HG02885 (cell line): ENCODE data around the gene LPAR6.
"Not testable (repeated sequence)": the region's sequence is repeated elsewhere in the genome, so short reads cannot be mapped to it uniquely, and the experiment has no call there.

ENCODE experiments used
- ATAC-seq: cut with Tn5 transposase; IDR thresholded peaks from one replicate; pipeline ENCODE4 v1.9.1; 2021; ENCODE audit warnings: mild to moderate bottlenecking; ENCODE audit not compliant: unreplicated experiment, poor library complexity

Gene LPAR6

GRCh38 chr13:48412881-48413351 lies at the start of gene LPAR6:
TSS of gene LPAR6 (minus strand) at chr13:48413113. CDS start at chr13:48412423, 690 bp downstream.
- no peak for ATAC-seq

GRCh38 chr13:48457578-48458242 lies 44.8 kb upstream of the LPAR6 start:
- ATAC-seq: no peak

- no peak for ATAC-seq
Measured at GRCh38 chr13:48456546-48456945, 43.6 kb upstream of the LPAR6 start.

GRCh38 chr13:48451196-48451595 lies 38.3 kb upstream of the LPAR6 start:
- not testable (repeated sequence) for ATAC-seq

GRCh38 chr13:48449656-48450055 lies 36.7 kb upstream of the LPAR6 start:
- no peak for ATAC-seq

- ATAC-seq: no peak
Measured at GRCh38 chr13:48448959-48449614, 36.2 kb upstream of the LPAR6 start.

- ATAC-seq: no peak
Measured at GRCh38 chr13:48448285-48448958, 35.5 kb upstream of the LPAR6 start.

- ATAC-seq: no peak
Measured at GRCh38 chr13:48446464-48446863, 33.6 kb upstream of the LPAR6 start.

- ATAC-seq: no peak
Measured at GRCh38 chr13:48443442-48444208, 30.7 kb upstream of the LPAR6 start.

- no peak for ATAC-seq
Measured at GRCh38 chr13:48437371-48437770, 24.5 kb upstream of the LPAR6 start.

GRCh38 chr13:48436661-48437288 lies 23.9 kb upstream of the LPAR6 start:
- ATAC-seq: no peak

GRCh38 chr13:48434200-48434599 lies 21.3 kb upstream of the LPAR6 start:
- no peak for ATAC-seq

- ATAC-seq: no peak
Measured at GRCh38 chr13:48431987-48432615, 19.2 kb upstream of the LPAR6 start.

- ATAC-seq: no peak
Measured at GRCh38 chr13:48431431-48431830, 18.5 kb upstream of the LPAR6 start.

- peak; percentile 62 for ATAC-seq
Measured at GRCh38 chr13:48429886-48430285, 17.0 kb upstream of the LPAR6 start.

- no peak for ATAC-seq
Measured at GRCh38 chr13:48429036-48429435, 16.1 kb upstream of the LPAR6 start.

GRCh38 chr13:48426755-48427298 lies 13.9 kb upstream of the LPAR6 start:
- ATAC-seq: not testable (repeated sequence)

- ATAC-seq: no peak
Measured at GRCh38 chr13:48426052-48426451, 13.1 kb upstream of the LPAR6 start.

- ATAC-seq: no peak
Measured at GRCh38 chr13:48424212-48424611, 11.3 kb upstream of the LPAR6 start.
